ENCODE data around the gene RASD1.

RASD1 gene, protein sequence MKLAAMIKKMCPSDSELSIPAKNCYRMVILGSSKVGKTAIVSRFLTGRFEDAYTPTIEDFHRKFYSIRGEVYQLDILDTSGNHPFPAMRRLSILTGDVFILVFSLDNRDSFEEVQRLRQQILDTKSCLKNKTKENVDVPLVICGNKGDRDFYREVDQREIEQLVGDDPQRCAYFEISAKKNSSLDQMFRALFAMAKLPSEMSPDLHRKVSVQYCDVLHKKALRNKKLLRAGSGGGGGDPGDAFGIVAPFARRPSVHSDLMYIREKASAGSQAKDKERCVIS

GRCh38 chr17:17496189-17497064 lies at the start of gene RASD1:
Gene RASD1 (minus strand): TSS chr17:17496395. CDS start chr17:17496181, 214 bp downstream.
- peak; percentile 92 for DNase-seq (ENCODE audit: low spot score)

GRCh38 chr17:17545984-17546383 lies 49.8 kb upstream of the RASD1 start:
- DNase-seq (ENCODE audit: low spot score) = no peak

- no peak for DNase-seq (ENCODE audit: low spot score)
These were observed 49.0 kb upstream of the RASD1 start for GRCh38 chr17:17545031-17545820.

DNA sequence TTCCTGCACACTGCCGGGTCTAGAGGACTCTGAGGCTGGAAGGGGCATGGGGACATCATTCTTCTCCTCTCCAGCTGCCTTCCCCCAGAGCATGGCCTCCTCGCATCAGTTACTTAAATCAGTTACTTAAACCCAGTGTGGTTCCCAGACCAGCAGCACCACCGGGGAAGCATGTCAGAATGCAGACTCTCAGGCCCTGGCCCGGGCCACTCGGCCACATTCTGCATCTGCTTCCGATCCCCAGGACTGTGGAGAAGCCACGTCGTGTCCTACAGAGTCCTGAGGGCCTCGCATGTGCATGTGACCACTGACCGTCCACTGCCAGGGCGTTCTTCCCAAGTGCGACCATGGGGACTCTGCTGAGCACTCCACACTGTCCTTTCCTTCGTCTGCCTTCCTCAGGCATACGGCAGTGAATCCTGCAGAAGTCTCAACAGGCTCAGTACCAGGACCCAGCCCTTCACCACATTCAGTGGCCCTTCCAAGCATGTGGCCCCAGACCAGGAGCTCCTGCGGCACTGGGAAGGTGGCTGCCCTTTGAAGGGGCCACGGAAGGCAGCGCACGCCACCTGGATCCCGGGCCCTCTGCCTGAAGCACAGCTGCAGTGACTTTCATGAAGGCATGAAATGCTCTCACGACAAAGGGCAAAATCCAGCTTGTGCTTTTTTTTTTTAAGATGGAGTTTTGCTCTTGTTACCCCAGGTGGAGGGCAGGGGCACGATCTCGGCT lies 46.9 kb upstream of the RASD1 start:
- DNase-seq (ENCODE audit: low spot score) = no peak

- no peak for DNase-seq (ENCODE audit: low spot score)
These were observed 45.4 kb upstream of the RASD1 start for GRCh38 chr17:17541640-17542001.

DNA sequence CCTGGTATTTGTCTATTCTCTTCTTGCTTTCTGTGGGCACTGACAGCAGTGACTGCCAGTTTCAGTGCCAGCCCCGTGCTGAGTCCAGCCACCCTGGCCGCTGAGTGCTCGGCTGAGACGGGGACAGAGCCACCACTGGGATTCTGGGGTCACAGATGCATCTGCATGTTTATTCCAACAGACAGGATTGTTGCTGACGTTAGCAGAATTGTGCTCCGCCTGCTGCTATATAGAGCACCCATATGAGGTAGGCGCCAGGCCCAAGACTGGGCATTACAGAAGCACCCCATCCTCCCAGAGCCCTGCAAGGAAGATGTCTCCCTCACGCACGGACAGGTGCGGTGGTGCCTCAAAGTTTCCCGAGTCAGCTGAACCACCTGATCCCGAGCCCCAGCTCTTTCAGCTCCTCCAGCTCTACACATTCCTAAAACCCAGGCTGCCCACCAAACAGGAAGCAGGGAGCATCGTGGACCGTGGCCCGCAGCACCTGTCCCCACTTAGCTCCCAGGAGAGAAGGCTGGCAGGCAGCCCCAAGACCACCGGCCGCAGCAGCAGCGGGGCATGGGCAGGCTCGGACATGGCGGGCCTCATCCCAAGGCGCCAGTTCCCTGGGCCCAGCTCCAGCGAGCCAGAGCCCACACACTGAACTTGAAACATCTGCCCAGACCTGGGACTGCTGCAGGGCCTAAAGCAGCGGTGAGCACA lies 44.9 kb upstream of the RASD1 start:
- DNase-seq (ENCODE audit: low spot score) = no peak

- no peak for DNase-seq (ENCODE audit: low spot score)
These were observed 44.2 kb upstream of the RASD1 start for GRCh38 chr17:17540278-17540906.

- no peak for DNase-seq (ENCODE audit: low spot score)
These were observed 43.4 kb upstream of the RASD1 start for GRCh38 chr17:17539591-17539990.

- no peak for DNase-seq (ENCODE audit: low spot score)
These were observed 42.5 kb upstream of the RASD1 start for GRCh38 chr17:17538417-17539391.

- no peak for DNase-seq (ENCODE audit: low spot score)
These were observed 41.3 kb upstream of the RASD1 start for GRCh38 chr17:17537311-17538099.

DNA sequence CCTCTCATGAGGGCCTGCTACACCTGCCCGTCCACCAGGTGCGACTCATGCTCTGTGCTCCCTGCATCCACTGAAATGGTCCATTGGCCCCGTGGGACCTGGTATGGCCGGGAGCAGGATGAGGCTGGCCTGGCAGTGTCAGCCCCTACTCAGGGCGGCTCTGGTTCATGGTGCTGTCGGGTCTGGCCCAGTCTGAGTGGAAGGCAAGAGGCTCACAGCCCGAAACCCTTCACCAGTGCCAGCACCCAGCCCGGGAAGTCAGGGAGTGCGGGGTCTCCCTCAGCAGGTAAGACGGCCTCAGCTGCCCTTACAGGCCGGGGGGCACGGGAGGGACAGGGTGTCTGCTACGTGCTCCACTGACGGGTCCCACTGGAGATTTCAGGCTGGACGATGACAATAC lies 40.5 kb upstream of the RASD1 start:
- no peak for DNase-seq (ENCODE audit: low spot score)

DNA sequence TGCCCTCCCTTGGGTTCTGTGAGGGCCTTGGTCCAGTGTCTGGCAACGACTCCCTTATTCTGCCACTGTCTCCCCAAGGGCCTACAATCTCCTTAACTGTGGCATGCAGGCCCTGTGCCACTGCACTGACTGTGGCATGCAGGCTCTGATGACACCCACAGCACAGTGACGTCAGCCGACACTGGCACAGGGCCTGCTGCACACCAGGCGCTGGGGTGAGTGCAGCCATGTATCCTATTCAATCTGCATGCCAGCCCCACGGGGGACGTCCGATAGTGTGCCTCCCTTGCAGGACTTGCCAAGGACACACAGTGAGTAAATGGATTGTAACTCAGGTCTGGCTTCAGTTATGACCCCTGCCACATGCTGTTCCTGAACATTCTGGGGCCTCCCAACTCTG lies 39.8 kb upstream of the RASD1 start:
- peak; percentile 79 for DNase-seq (ENCODE audit: low spot score)

DNA sequence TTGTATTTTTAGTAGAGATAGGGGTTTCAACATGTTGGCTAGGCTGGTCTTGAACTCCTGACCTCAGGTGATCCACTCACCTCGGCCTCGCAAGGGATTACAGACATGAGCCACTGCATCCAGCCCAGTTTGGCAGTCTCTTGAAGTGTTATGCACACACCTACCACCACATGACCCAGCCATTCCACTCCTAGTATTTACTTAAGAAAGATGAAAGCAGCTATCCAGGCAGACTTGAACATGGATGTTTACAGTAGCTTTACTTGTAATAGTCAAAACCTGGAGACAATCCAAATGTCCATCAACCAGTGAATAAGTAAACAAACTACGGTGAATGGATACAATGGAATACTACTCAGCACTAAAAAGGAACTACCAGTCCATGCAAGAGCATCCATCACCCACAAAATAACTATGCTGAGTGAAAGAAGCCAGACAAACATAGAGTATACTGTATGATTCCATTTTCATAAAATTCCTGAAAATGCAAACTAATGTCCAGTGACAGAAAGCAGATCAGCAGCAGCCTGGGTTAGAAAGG lies 37.8 kb upstream of the RASD1 start:
- no peak for DNase-seq (ENCODE audit: low spot score)

GRCh38 chr17:17532991-17533390 lies 36.8 kb upstream of the RASD1 start:
- no peak for DNase-seq (ENCODE audit: low spot score)

- DNase-seq (ENCODE audit: low spot score) = no peak
These were observed 35.0 kb upstream of the RASD1 start for GRCh38 chr17:17531156-17531555.

DNA sequence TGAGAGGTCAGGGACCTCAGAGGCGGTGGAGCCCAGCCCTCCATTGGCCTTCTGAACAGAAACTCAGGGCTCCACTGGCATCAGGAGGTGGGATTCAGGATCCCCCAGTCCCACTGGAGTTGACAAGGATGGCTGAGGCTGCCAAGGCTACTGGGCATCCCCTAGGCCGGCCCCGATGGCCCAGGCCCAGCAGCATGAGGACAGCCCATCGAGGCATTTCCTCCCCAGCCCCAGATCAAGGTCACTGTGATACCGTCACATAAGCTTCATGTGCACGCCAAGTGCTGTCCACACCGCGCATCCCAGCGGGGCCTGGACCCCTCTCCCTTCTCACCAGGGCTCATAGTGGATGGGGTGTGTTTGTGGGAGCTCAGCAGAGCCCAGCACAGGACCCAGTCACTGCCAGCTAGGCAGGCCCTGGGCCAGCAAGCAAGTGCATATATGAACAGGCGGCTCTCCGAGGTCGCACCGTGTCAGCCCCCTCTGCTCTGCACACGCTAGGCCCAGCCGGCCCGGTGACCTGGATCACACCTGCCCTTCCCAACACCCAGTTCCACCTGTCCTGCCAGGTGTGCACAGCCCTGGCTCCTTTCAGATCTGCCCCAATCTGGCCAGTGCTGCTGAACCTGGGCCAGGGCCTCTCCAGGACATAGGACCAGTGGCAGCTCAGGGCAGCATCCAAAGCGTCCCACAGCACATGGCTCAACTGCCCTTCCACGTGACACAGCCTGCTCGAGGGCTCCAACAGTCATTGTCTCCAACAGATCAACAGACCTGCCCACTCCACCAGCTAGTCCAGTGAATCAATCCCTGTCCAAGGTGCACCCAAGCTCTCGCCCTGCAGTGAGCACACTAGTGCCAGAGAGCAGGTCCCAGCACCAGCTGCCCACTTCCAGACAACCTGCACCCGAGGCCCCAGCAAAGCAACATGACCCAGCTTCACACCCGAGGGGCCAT lies 32.8 kb upstream of the RASD1 start:
- DNase-seq (ENCODE audit: low spot score) = no peak

- DNase-seq (ENCODE audit: low spot score) = no peak
These were observed 31.8 kb upstream of the RASD1 start for GRCh38 chr17:17527956-17528500.
